HG03095 (cell line): Measurements from ENCODE around the gene ELMO1.
A peak's percentile ranks its signal among the peaks of the same experiment; 100 is the strongest.

Experiments
- ATAC-seq: cut with Tn5 transposase; IDR thresholded peaks from one replicate; pipeline ENCODE4 v1.9.1; 2021; ENCODE audit warnings: moderate library complexity; ENCODE audit not compliant: unreplicated experiment

Gene ELMO1

DNA sequence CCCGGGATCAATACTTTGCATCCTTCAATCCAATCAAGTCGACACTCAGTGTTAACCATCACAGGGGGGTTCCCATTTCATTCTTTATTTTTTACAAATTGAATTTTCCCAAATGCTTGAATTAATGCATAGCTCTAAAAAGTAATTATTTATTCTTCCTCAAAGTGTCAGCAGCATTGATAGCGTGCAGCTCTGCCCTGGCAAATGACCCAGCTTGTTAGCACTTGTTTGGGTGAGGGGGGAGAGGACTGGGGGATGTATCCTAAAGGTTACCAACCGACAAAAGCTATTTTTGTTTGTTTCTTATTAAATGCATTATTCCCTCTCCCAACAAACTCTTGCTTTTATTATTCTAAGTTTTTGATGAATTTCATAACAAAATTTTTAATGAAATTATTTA is 27.0 kb upstream of the ELMO1 start:
- no peak for ATAC-seq

DNA sequence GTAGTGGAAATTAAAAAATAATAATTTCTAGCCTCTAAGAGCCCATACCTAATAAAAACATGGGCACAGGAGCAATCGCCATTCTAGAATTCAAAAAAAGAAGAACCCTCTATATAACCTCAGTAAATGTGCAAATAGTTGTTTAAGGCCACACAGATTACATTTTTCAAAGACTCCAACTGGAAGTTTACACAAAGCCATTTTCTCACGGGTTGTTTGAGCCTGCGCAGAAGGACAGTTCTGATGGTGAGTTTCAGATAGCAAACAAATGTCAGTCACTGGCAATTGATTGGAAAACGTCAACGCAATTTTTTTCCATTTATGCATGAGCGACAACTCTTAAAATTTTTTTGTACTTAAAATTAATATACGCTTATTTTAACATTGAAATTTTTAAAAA is 23.0 kb upstream of the ELMO1 start:
- no peak for ATAC-seq

GRCh38 chr7:37467002-37467401 is 18.3 kb upstream of the ELMO1 start:
- ATAC-seq: peak; percentile 84

- no peak for ATAC-seq
Measured at GRCh38 chr7:37462138-37462537, 13.5 kb upstream of the ELMO1 start.

DNA sequence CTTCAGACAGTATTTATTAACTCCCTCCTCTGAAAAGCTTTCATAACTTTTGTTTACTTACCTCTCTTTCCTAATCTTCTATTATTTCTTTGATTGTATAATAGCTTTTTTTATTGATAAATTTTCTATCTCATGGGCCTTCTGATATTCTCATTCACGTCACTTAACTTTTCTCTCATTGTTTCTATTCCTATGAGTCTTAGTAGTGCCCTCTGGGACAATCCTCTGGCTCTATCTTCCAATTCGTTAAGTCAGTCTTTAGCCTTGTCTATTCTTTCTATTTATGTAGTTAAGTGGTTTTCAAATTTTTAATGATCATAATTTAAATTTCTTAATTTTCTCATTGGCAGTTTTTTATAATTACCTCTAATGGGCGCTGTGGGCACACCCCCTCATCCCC is 6.4 kb upstream of the ELMO1 start:
- ATAC-seq: no peak

- no peak for ATAC-seq
Measured at GRCh38 chr7:37452346-37452745, 3.7 kb upstream of the ELMO1 start.

DNA sequence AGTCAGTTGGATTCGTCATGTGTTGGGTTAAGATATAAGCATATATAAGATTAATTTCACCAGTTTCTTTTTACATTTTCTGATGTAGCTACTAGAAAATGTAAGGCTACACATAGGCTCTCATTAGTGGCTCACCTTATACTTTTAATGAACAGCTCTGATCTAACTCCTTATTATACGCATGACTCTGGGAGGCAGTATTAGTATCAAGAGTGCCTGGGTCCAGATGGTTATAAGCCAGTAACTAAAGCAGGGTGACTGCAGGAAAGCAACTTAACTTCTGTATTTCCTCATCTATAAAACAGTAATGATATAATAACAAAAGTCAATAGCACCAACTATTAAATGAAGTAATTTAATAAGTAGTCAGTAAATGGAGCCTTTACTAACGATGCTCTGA is 1.4 kb upstream of the ELMO1 start:
- ATAC-seq: no peak

DNA sequence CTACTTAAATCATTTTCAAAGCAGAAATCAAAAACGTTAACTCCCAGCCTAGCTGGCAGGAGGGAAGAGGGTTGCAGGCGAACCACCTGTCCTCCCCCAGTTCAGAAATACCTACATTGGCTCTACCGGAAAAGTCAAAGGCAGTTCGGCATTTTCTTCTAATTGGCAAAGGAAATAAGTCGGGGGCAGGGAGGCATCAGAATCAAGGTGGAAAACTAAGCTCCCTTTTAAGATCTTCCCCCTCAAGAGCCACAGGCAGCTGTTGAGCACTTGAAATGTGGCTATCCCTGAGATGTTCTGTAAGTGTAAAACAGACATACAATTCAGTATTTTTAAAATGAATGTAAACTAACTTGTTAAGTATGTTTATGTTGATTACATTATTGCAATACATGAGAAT is 957 bp upstream of the ELMO1 start:
- no peak for ATAC-seq

GRCh38 chr7:37448011-37448635 is 541 bp downstream of the ELMO1 start:
- ATAC-seq: peak; percentile 18

DNA sequence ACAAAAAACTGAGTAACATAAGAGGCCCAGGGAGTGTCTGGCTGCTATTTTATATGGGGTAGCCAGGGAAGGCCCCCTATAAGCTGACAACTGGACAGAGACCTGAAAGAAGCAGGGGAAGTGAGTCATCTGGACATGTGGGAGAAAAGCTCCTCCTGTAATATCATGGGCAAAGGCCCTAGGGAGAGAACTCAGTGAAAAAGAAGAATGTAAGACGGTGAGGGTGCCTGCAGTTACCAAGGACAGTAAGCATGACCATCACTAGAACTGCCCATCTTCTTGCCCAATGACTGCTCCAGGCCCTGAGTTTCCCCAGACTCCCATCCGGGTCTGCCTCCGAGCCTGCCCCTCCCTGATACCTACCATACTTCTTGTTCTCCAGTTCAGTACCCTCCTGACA is 2.3 kb downstream of the ELMO1 start:
- no peak for ATAC-seq

DNA sequence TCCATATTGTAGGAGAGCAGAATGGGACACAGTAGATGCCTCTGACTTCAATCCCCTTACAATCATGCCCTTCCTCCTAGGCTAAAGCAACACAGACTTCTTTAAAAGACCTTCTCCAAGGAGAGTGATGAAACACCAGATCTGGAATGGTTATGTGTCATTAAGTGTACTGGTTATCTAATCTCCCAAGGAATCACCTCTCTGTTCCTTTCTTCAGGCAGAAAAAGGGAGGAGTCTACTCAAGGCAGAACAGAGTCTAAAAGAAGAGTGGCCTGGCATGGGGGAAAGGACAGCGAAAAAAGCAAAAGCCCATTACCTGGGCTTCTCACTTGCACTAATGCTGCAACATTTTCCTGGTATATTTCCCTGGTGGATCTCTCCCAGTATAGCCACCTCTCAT is 2.9 kb downstream of the ELMO1 start:
- no peak for ATAC-seq

DNA sequence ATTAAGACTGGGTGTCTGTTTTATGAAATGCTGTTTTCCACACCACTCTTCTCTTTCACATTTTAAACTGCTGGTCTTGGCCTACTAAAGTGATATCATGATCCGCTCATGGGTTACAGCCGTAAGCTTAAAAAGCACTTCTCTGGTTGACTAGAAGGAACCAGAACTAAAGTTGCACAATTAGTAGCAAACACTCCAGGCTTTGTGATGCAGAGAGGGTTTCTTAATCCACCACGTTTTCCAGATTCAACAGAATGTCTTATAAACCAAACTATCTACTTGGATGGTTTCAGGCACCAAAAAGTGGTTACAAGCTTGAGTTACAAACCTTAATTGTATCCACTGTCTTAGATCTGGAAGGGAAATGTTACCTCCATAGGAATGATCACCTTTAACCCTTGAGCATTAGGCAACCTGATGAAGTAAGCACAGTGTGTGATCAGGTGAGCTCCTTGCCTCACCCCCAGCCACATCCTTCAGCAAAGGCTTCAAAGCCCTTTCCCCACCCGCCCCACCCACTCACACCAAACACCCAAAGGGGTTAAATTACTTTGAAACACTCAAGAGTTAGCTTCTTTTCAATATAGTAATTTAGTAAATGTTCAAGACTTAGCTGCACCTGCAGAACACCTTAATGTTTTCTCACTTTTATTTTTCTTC is 3.5 kb downstream of the ELMO1 start:
- no peak for ATAC-seq

DNA sequence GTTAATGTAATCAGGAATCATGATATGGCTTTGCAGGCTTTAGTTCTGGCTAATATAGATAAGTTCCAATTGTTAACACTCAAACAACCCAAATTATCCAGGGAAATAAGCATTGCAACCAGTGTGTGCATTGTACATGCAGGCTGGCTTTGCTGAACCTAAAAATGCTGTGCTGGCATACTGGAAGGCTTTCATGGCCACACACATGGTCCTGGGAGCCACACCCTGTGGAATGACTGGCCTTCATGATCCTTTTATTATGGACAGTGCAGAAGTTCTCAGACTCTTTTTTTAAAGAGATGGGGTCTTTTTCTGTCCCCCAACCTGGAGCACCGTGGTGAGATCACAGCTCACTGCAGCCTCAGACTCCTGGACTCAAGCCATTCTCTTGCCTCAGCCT is 5.0 kb downstream of the ELMO1 start:
- ATAC-seq: no peak

DNA sequence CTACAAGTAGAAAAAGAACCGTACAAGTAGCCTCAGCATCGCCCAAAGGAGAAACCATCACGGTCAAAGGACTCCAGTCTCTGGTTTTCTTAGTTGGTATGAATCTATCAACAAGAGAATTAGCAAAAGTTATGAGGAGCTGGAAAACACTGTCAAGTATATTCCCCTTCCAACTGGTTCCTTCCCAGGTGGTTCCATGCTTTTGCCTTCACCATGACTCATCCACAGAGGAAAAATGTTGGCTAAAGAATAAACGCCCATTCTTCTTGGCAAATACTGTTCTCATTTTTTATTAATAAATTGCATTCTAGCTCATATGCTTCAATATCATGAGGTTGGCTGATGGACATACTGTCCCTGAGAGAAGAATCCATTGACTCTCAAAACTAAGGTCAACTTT is 6.4 kb downstream of the ELMO1 start:
- ATAC-seq: no peak

- no peak for ATAC-seq
Measured at GRCh38 chr7:37441816-37442215, 6.8 kb downstream of the ELMO1 start.

- ATAC-seq: no peak
Measured at GRCh38 chr7:37441386-37441760, 7.3 kb downstream of the ELMO1 start.

DNA sequence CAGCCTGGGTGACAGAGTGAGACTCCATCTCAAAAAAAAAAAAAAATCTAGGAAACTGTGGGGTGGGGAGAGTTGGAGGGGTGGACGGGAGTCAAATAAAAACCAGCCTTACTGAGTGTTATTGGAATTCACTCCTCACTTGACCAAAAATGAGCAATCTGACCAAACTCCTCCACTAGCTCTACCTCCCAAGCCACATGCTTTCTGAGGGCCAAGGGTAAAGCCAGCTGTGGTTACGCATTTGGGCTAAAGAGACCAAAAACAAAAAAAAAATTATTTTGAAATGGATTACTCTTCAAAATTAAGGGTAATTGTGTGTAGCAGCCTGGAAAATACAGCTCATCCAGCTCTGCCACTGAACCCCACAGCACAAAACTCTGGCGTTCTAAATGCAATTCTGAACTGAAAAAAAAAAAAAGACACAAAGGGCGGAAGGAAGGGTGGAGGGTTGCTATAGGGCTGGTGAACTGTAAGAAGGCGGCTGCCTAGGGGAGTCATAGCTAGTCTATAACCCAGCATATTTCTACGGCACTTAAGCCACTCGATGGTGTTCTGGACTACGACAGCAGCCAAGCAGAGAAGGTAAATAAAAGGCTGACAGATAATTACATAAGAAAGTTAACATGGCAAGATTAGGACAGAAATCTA is 7.8 kb downstream of the ELMO1 start:
- no peak for ATAC-seq

DNA sequence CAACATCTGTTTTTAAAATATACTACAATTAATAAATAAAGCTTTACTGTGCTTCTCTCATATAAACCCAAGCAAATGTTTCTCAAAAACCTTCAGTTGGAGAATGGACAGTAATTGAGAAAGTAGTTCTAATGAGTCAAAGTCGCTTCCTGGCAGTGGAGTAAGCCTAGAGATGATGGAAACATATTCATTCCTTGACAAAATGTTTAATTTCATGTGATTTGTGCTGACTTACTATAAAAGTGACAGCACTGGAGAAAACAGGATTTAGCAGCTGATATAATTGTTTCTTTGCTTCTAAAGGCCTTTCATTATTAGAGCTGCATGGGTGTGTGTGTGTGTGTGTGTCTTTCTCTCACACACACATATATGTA is 9.0 kb downstream of the ELMO1 start:
- no peak for ATAC-seq

GRCh38 chr7:37438906-37439652 is 9.6 kb downstream of the ELMO1 start:
- no peak for ATAC-seq

- ATAC-seq: no peak
Measured at GRCh38 chr7:37435156-37435855, 13.4 kb downstream of the ELMO1 start.

DNA sequence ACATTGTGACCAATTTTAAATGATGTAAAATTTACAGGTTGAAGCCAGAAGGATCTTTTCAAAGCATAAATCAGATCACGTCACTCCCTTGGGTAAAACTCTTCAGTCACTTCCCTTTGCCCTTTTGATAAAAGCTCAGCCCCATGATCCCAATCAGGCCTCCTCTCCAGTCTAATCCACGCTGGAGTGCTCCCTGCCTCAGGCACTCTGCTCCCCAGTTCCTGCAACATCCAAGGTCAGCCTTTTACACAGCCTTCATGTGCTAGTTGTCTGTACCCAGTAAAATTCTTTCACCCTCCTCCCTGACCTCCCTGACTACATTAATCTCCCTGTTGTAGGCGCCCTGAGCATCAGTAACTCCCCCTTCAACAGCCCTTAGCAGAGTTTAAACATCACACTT is 14.1 kb downstream of the ELMO1 start:
- ATAC-seq: no peak
